Activated T-helper 1 cell treated with anti-CD3 and anti-CD28 coated beads, Interleukin-12 subunit alpha, Interleukin-12 subunit beta, Interleukin-2, Interleukin-4 antibody, amounts not matched to agents 30 ng/mL and 10 ng/mL and 1 ng/mL, durations not matched to agents 14 hours and 24 hours and 36 hours (primary cell): ENCODE results near the gene FAM3C. TPM values are rescaled to one million over a fixed set of nuclear protein-coding genes. Genes with fewer than 3 reads are reported as not detected.

Source experiments
- DNase-seq: peaks from one replicate; pipeline ENCODE4 v3.0.0; 2021; ENCODE audit warnings: low spot score
- H3K27ac Mint-ChIP-seq: one replicate; pipeline ENCODE4 v1.8.0; 2021; ENCODE audit warnings: mild to moderate bottlenecking, mixed read lengths
- H3K27me3 Mint-ChIP-seq: one replicate; pipeline ENCODE4 v1.8.0; 2022; ENCODE audit warnings: mild to moderate bottlenecking, moderate library complexity, mixed read lengths; ENCODE audit not compliant: insufficient read depth
- H3K36me3 Mint-ChIP-seq: one replicate; pipeline ENCODE4 v1.8.0; 2021; ENCODE audit warnings: low read depth, mixed read lengths
- H3K4me1 Mint-ChIP-seq: one replicate; pipeline ENCODE4 v1.8.0; 2021; ENCODE audit warnings: low read depth, mixed read lengths
- H3K4me3 Mint-ChIP-seq: one replicate; pipeline ENCODE4 v1.8.0; 2021; ENCODE audit warnings: mild to moderate bottlenecking, moderate library complexity, mixed read lengths
- H3K9me3 Mint-ChIP-seq: one replicate; pipeline ENCODE4 v1.8.0; 2021; ENCODE audit warnings: mixed read lengths
- intact Hi-C: fragments of 100-400 bp; cut with micrococcal nuclease; formaldehyde crosslinking; loops from one replicate; pipeline ENCODE4 v1.15.1; 2024
- total RNA-seq: library from RNA; stranded (reverse); gene quantifications from 2 replicates; pipeline ENCODE4 v1.2.3, GENCODE V29; 2022

The FAM3C gene
- total RNA-seq, 1 donor from 2014 or later, result 103 TPM

DNA sequence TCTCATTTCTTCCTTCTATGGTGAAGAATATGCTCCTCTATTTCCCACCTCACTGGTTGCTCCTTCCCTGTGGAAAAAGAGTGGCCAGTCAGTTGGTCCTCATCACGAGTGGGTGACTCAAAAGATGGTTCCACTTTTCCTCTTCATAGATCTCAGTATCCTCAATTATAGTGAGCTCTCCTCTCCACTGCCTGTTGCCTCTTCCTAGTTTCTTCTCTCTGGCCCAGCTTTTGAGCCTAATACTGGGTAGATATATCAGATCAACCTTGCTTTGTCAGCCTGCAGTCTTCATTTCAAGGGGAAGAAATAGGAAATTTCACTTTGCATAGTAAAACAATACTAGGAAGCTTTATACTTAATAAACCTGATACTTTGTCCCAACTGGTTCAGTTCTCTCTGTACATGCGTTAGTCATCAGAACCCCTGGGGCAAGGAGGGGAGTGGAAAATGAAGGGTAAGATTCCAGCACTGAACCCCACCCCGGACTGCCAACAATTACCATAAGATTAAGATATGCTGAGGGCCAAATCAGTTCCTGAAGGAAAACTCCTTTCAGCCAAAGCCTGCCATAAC is 82.8 kb downstream of the FAM3C start:
- Mint-ChIP-seq H3K4me3 (no peak overlapping the region), H3K27me3 (peaks cover 14% of the 10 kb centered on the region), H3K27ac (no peak overlapping the region), H3K4me1 (no peaks in the 10 kb centered on the region), H3K36me3 (no peaks in the 10 kb centered on the region), H3K9me3 (no peaks in the 10 kb centered on the region)
- no peak for DNase-seq
- intact Hi-C loops, result no loop called here

DNA sequence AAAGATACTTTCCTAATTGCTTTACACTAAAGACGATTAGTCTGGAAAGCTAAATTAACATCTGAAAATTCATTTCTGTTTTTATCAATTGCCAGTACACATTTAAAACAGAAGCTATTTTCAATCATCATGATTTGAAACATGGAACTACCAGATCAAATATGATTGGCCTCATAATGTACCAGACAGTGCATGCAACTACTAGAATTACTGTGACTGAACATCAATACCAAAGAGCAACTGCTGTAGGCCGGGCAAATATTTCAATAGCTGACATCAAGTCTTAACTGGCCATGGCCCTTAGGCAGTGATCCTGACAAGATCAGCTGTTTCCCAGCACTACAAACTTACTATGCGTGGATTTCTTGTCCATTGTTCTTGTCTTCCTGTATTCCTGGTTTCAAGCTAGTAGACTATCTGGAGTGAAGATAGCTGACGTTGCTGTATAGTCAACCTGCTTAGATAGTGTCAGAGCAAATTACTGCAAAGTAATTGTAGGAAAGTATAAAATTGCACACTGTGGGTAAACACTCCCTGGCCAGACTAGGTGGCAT is 89.0 kb downstream of the FAM3C start:
- H3K4me1 Mint-ChIP-seq, result no peaks in the 10 kb centered on the region
- H3K27me3 Mint-ChIP-seq, result peaks cover 12% of the 10 kb centered on the region
- no peaks in the 10 kb centered on the region for H3K36me3 Mint-ChIP-seq
- DNase-seq, result no peak
- H3K4me3 Mint-ChIP-seq, result no peak overlapping the region
- intact Hi-C loops, result no loop called here
- H3K27ac Mint-ChIP-seq, result no peak overlapping the region
- no peaks in the 10 kb centered on the region for H3K9me3 Mint-ChIP-seq

DNA sequence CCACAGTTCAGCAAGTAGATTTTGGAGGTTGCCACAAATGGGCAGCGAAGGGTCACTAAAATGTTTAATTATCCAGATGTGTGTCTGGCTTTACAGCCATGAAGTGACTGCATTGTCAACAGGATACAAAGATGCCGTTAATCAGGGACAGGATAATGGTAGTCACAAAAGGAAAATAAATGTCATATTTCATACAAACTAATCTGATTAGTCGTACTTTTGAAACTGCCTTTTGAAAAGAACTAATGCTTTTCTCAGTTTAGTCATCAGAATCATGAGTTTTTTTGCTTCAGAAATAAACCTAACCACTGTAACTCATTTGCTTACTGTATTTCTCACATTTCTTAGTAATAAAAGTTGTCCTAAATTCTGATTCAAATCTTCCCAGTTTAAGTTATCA is 89.5 kb downstream of the FAM3C start:
- Mint-ChIP-seq H3K4me1 (no peaks in the 10 kb centered on the region), H3K36me3 (no peaks in the 10 kb centered on the region)

DNA sequence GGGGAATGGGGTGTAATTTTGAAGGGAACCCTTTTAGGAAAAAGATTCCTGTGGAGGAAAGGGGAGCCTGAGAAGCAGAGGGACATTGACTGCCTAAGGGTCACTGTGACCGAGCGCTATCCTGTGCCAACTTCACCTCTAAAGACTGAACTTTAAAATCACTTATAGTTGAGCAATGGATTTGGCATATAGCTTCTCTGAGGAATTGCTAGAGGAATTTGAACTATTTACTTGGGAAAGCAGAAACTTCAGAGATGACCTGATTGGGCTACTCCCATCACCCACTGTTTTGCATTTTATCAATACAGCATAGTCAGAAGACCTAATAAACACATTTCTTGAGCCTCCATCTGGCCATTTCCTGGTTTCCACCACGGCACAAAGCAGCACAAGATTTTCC is 91.0 kb downstream of the FAM3C start:
- Mint-ChIP-seq H3K4me1 (no peaks in the 10 kb centered on the region), H3K36me3 (no peaks in the 10 kb centered on the region), H3K27ac (no peak overlapping the region), H3K4me3 (no peak overlapping the region), H3K9me3 (no peaks in the 10 kb centered on the region), H3K27me3 (peaks cover 15% of the 10 kb centered on the region)
- no peak for DNase-seq
- intact Hi-C loops, result no loop called here

More for the DNA sequence above, 89.5 kb downstream of the FAM3C start:
- H3K27ac Mint-ChIP-seq, result no peak overlapping the region
- DNase-seq, result no peak
- H3K9me3 Mint-ChIP-seq, result no peaks in the 10 kb centered on the region
- peaks cover 16% of the 10 kb centered on the region for H3K27me3 Mint-ChIP-seq
- intact Hi-C loops, result no loop called here
- no peak overlapping the region for H3K4me3 Mint-ChIP-seq

DNA sequence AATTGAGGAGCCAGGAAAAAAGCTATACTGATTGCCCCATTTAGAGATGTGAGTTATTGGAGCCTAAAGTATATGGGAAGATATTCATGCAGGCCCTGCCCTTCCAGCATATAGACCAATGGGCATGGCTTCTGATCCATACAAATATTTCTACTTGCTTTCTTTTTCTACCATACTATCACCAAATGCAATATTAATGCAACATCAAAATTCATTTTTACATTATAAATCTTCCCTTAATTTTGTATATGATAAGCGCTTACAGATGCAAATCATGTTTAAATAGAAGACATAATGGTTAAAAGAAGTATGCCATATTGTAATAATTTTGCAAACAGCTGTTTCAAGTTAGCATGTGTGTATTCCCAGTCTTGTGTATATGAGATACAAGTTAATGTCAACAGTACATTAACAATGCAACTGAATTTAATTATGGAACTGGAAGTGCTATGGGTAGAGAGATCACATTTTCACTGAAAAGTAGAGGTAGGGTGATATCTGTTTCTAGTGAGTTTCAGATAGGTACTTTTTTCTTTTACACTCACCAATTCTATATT is 91.9 kb downstream of the FAM3C start:
- no peak overlapping the region for H3K27ac Mint-ChIP-seq
- no peak overlapping the region for H3K4me3 Mint-ChIP-seq
- intact Hi-C loops, result no loop called here
- no peaks in the 10 kb centered on the region for H3K4me1 Mint-ChIP-seq
- DNase-seq, result no peak
- H3K9me3 Mint-ChIP-seq, result no peaks in the 10 kb centered on the region
- no peaks in the 10 kb centered on the region for H3K36me3 Mint-ChIP-seq
- peaks cover 13% of the 10 kb centered on the region for H3K27me3 Mint-ChIP-seq

DNA sequence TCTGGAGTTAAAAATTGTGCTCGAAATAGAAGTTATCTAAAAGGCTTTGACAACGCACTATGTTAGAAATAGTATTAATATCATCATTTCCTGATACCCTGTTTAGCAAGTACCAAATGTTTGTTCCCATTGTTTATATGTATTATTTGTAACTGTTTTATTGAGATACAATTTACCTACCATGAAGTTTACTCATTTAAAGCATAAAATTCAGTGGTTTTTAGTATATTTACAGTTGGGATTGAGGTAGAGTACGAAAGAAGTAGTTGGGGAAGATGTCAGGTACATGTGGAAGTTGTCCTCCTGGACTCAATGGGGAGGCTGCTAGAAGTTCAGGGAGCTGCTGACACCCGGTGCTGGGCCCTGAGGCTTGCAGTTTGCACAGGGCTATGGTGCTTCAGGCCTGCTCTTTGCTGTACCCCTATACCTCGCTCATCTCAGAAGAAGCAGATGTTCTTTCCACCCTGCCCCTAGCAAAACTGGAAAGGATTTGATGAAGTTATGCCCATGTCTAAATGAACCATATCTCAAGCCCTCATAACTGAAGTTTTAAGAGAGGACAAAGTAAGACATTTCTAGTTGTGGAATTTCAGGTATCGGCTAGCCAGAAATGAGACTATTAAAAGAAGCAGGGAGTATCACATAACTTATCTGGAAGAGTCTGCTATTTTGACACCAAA is 92.5 kb downstream of the FAM3C start:
- intact Hi-C loops, result no loop called here
- H3K36me3 Mint-ChIP-seq, result no peaks in the 10 kb centered on the region
- H3K4me3 Mint-ChIP-seq, result no peak overlapping the region
- H3K27me3 Mint-ChIP-seq, result peaks cover 10% of the 10 kb centered on the region
- no peaks in the 10 kb centered on the region for H3K4me1 Mint-ChIP-seq
- no peak overlapping the region for H3K27ac Mint-ChIP-seq
- no peak for DNase-seq
- no peaks in the 10 kb centered on the region for H3K9me3 Mint-ChIP-seq

DNA sequence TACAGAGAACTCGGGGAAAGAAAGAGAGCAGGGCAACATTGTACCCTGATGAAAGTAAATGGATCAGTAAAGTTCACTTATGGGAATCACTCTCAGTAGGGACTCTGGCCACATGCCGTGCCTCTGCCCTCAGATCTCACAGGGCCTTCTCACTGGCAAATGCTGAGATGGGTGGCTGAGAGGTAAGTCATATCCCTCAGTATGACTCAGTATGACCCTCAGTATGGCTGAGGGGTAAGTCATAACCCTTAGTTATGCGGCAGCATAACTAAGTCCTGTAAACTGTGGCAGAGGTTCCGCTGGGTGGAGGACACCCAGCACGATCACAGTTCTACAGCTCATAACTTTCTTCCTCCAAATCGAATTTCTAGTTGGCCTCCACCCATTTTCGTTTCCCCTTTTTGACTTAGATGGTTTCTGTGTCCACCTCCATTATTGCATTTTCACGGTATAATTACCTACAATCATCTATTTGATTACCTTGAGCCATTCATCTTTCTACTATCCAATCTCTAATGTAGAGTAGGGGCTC is 93.8 kb downstream of the FAM3C start:
- Mint-ChIP-seq H3K27ac (no peak overlapping the region), H3K27me3 (peaks cover 10% of the 10 kb centered on the region), H3K36me3 (no peaks in the 10 kb centered on the region), H3K9me3 (no peaks in the 10 kb centered on the region), H3K4me1 (no peaks in the 10 kb centered on the region), H3K4me3 (no peak overlapping the region)
- no peak for DNase-seq
- intact Hi-C loops, result no loop called here

DNA sequence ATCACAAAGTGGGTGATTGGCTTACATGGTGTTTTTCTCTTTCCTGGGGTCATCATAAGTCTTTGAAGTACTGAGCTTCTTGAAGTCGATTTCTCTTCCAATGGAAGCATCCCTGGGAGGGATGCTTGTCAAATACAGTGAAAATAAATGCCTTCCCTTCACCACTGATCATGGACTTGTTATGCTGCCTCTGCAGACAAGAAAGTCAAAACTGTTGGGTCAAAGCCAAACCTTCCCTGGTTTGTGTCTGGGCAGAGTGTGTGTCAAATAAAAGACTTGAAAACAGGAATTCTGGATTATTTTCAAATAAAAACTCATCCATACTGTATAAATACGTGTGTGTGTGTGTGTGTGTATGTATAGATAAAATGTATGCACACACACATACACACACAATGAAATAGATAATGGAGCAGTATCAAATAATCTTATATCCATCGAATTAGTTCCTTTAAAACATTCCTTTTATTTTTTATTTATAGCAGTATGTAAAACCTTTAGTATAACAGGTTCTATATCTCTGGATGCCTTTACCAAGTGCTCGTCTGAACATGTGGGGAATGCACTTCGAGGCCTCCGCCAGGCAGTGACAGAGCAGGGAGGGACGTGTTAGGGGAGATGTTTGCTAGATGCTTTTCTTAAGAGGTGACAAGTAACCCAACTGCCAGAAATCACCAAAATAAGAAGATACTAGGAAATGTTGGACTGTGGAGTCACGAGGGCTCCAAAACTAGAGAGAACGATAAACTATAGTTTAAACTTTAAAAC is 94.5 kb downstream of the FAM3C start:
- intact Hi-C loops, result no loop called here
- DNase-seq, result no peak
- H3K27ac Mint-ChIP-seq, result no peak overlapping the region
- H3K9me3 Mint-ChIP-seq, result no peaks in the 10 kb centered on the region
- H3K4me3 Mint-ChIP-seq, result no peak overlapping the region
- peaks cover 11% of the 10 kb centered on the region for H3K27me3 Mint-ChIP-seq
- H3K36me3 Mint-ChIP-seq, result no peaks in the 10 kb centered on the region
- H3K4me1 Mint-ChIP-seq, result no peaks in the 10 kb centered on the region

DNA sequence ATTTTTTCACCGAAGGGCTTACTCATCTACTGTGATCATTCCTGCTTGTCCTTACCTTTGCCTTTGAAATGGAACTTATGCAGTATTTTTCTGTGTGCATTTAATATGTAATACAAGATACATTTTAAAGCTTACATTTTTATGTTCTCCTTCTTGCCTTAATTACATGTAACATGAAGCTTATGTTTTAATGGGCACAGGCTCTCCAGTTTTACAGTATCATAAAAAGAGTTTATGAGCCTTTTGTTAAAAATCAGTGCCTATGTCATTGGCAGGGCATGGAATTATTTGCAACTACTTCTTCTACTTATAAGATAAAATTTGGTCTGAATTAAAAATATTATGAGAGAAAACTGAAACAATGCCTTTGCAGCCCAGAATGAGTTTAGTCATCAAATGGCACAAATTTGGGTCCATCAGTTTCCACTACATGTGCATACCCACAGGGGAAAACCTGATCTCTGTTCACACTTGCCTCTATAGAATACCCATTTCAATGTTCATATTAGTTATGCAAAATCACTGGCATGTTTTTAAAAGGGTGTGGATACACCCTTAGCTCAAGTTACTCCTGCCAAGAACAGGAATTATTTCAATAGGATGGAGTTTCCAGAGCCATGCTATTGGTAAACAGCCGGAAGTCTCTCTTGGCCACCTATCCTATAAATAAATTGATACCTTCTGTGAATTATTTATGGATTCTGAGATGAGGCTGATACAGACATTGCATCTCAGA is 95.3 kb downstream of the FAM3C start:
- Mint-ChIP-seq H3K9me3 (no peaks in the 10 kb centered on the region), H3K27ac (no peak overlapping the region), H3K36me3 (no peaks in the 10 kb centered on the region), H3K27me3 (peaks cover 12% of the 10 kb centered on the region), H3K4me3 (no peak overlapping the region), H3K4me1 (no peaks in the 10 kb centered on the region)
- DNase-seq, result no peak
- intact Hi-C loops, result no loop called here

Other genes starting within 250 kb of the FAM3C start
- gene WNT16, start 67.3 kb downstream of the FAM3C start, total RNA-seq, result not detected in 2 replicates